ENCODE measurements around the gene SARNP. TPM values are rescaled to one million over a fixed set of nuclear protein-coding genes. Genes with fewer than 3 reads are reported as not detected.

Gene SARNP
- total RNA-seq, 1 donor from 2014 or later, result 75.1 TPM

- H3K4me1 Mint-ChIP-seq (ENCODE audit: low read depth), result peaks cover 34% of the 10 kb centered on the region
- DNase-seq (ENCODE audit: low spot score), result no peak
- peak overlapping the region; percentile 91 for H3K4me3 Mint-ChIP-seq
- H3K27me3 Mint-ChIP-seq (ENCODE audit: insufficient read depth), result peaks cover 22% of the 10 kb centered on the region
- no peaks in the 10 kb centered on the region for H3K36me3 Mint-ChIP-seq (ENCODE audit: low read depth)
- peak overlapping the region; percentile 64 for H3K27ac Mint-ChIP-seq
- intact Hi-C loops (cut with micrococcal nuclease), result loop anchor here (10.0 kb wide), 1 partner anchor 1150 kb away; no protein-coding TSS in a partner anchor
- no peaks in the 10 kb centered on the region for H3K9me3 Mint-ChIP-seq
These were observed 102.3 kb downstream of the SARNP start for GRCh38 chr12:55715169-55715764.

GRCh38 chr12:55713721-55714120 lies 103.8 kb downstream of the SARNP start:
- no peaks in the 10 kb centered on the region for H3K9me3 Mint-ChIP-seq
- H3K27me3 Mint-ChIP-seq (ENCODE audit: insufficient read depth), result peaks cover 36% of the 10 kb centered on the region
- intact Hi-C loops (cut with micrococcal nuclease), result loop anchor here (10.0 kb wide), 1 partner anchor 1149 kb away; no protein-coding TSS in a partner anchor
- no peak overlapping the region for H3K4me3 Mint-ChIP-seq
- no peak overlapping the region for H3K27ac Mint-ChIP-seq
- no peak for DNase-seq (ENCODE audit: low spot score)
- H3K4me1 Mint-ChIP-seq (ENCODE audit: low read depth), result peaks cover 38% of the 10 kb centered on the region
- no peaks in the 10 kb centered on the region for H3K36me3 Mint-ChIP-seq (ENCODE audit: low read depth)

- peaks cover 44% of the 10 kb centered on the region for H3K27me3 Mint-ChIP-seq (ENCODE audit: insufficient read depth)
- no peak for DNase-seq (ENCODE audit: low spot score)
- H3K4me1 Mint-ChIP-seq (ENCODE audit: low read depth), result peaks cover 38% of the 10 kb centered on the region
- no peaks in the 10 kb centered on the region for H3K9me3 Mint-ChIP-seq
- no peak overlapping the region for H3K27ac Mint-ChIP-seq
- no peak overlapping the region for H3K4me3 Mint-ChIP-seq
- H3K36me3 Mint-ChIP-seq (ENCODE audit: low read depth), result no peaks in the 10 kb centered on the region
- intact Hi-C loops (cut with micrococcal nuclease), result loop anchor here (10.0 kb wide), 1 partner anchor 1148 kb away; no protein-coding TSS in a partner anchor
These were observed 104.7 kb downstream of the SARNP start for GRCh38 chr12:55712700-55713415.

DNA sequence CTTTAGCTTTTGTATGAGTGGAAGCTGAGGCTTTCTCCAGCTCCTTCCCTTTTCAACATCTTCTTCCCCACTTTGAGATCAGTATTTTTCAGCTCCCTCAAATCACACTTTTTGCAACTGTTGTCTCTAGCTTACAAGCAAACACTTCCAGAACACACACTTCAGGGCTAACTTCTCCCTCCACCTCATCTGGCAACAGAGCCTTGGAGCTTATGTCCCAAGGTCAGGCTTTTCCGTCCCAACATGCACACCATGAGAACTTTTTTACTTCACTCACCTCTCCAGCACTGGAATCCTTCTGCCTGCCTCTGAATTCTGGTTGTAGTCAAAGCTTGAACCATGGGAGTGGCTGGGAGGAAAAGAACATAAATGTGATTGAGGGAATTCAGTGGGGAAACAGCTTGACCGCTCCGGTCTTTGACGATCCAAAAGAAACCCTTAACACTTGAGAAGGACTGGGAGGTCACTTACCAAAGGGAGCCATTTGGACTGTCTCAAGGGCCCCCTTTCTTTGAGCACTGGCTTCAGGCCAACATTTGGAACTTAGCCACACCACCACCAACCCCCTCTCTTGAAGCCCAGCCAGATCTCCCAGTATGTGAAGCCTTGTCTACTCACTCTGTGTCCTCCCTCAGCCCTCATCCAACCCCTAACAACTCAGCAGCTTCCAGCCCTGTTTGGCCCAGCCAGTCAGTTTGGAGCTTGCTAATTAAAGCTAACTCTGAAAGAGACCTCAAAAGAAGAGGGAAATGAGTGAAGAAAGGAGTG lies 105.6 kb downstream of the SARNP start:
- Mint-ChIP-seq H3K9me3 (no peaks in the 10 kb centered on the region), H3K4me1 (ENCODE audit: low read depth) (peaks cover 33% of the 10 kb centered on the region), H3K36me3 (ENCODE audit: low read depth) (no peaks in the 10 kb centered on the region), H3K27me3 (ENCODE audit: insufficient read depth) (peaks cover 48% of the 10 kb centered on the region), H3K4me3 (no peak overlapping the region), H3K27ac (no peak overlapping the region)
- intact Hi-C loops (cut with micrococcal nuclease), result loop anchor here (10.0 kb wide), 1 partner anchor 1147 kb away; no protein-coding TSS in a partner anchor
- DNase-seq (ENCODE audit: low spot score), result no peak

- Mint-ChIP-seq H3K9me3 (no peaks in the 10 kb centered on the region), H3K4me3 (peak overlapping the region; percentile 78), H3K27ac (no peak overlapping the region), H3K36me3 (ENCODE audit: low read depth) (no peaks in the 10 kb centered on the region), H3K4me1 (ENCODE audit: low read depth) (peaks cover 21% of the 10 kb centered on the region), H3K27me3 (ENCODE audit: insufficient read depth) (peaks cover 62% of the 10 kb centered on the region)
- DNase-seq (ENCODE audit: low spot score), result no peak
- intact Hi-C loops (cut with micrococcal nuclease), result loop anchor here (1.0 kb wide), 1 partner anchor 8 kb away; the partner anchor contains the start of gene BLOC1S1
These were observed 108.8 kb downstream of the SARNP start for GRCh38 chr12:55708695-55709233.

DNA sequence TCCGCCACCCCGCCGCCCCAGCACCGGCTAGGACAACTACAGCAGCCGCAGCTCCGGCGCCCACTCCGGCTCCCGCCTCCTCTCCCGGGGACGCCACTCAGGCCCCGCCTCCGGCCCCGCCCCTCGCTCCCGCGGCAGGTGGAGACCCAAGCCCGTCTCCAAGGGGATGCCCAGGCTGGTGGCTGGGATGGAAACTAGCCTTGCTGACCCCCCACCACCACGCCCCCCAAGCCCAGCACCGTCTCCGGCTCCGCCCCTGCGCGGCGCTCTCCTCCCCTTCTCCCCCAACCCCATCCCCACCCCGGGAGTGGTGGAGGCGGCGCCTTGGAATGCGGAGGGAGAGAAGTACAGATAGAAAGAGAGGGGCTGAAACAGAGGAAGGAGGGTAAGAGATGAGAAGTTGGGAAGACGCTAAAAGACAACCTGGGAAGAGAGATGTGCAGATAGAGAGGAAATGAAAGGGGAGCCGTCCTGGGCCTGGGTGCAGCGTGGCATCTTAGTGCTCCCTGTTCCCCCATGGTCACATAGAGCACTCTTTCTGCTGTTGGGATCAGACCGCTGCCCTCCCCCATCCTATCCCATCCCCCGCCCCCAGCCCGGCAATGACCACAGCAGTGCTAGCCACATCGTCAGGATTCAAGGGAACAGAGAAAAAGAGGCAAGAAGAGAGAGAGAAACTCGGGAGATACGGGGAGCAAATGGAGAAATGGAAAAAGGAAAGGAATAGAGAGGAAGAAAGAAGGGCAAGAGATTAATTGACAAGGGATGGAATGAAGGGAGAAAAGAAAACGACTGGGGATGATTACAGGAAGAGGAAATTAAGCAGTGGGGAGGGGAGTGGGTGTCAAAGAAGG lies 109.5 kb downstream of the SARNP start, which contains the start of gene ITGA7:
Gene ITGA7 (minus strand): TSS at position 64 of the 854 bp plus-strand sequence. CDS start 222 bp downstream, outside the sequence.
- Mint-ChIP-seq H3K36me3 (ENCODE audit: low read depth) (no peaks in the 10 kb centered on the region), H3K4me3 (peak within 1 kb of the TSS; percentile 78), H3K27me3 (ENCODE audit: insufficient read depth) (peaks cover 61% of the 10 kb centered on the region), H3K27ac (no peak within 1 kb of the TSS), H3K9me3 (no peaks in the 10 kb centered on the region), H3K4me1 (ENCODE audit: low read depth) (peaks cover 21% of the 10 kb centered on the region)
- DNase-seq (ENCODE audit: low spot score), result peak; percentile 53
- intact Hi-C loops (cut with micrococcal nuclease), result loop anchor here (1.0 kb wide), 1 partner anchor 8 kb away; the partner anchor contains the start of gene BLOC1S1

Other genes starting within 250 kb of the SARNP start
- not detected in 2 replicates for gene OR2AP1, start 245.3 kb downstream of the SARNP start, total RNA-seq
- gene OR10P1, start 180.8 kb downstream of the SARNP start, total RNA-seq, result not detected in 2 replicates
- 0.88 and 1.1 TPM in 2 replicates for gene ITGA7, start 109.8 kb downstream of the SARNP start, total RNA-seq
- 62.5 and 64.8 TPM in 2 replicates for gene BLOC1S1, start 101.7 kb downstream of the SARNP start, total RNA-seq
- 4.2 and 6.7 TPM in 2 replicates for gene RDH5, start 97.3 kb downstream of the SARNP start, total RNA-seq
- gene CD63, start 88.7 kb downstream of the SARNP start, total RNA-seq, result 183 and 198 TPM in 2 replicates
- gene GDF11, start 74.6 kb downstream of the SARNP start, total RNA-seq, result 14.2 and 15.2 TPM in 2 replicates
- gene ORMDL2, start 317 bp upstream of the SARNP start, total RNA-seq, result 58.9 and 61.2 TPM in 2 replicates
- 43.5 and 45.0 TPM in 2 replicates for gene DNAJC14, start 11.9 kb upstream of the SARNP start, total RNA-seq
- not detected in 2 replicates for gene MMP19, start 25.2 kb upstream of the SARNP start, total RNA-seq
- gene PYM1, start 110.2 kb upstream of the SARNP start, total RNA-seq, result 38.8 and 40.5 TPM in 2 replicates
- 352 and 379 TPM in 2 replicates for gene DGKA, start 113.4 kb upstream of the SARNP start, total RNA-seq
- gene PMEL, start 148.3 kb upstream of the SARNP start, total RNA-seq, result 0.29 TPM in 1 of 2 replicates, not detected in the other
- gene CDK2, start 149.1 kb upstream of the SARNP start, total RNA-seq, result 93.5 and 109 TPM in 2 replicates
- 42.6 and 47.0 TPM in 2 replicates for gene RAB5B, start 156.4 kb upstream of the SARNP start, total RNA-seq
- gene SUOX, start 179.6 kb upstream of the SARNP start, total RNA-seq, result 12.0 and 12.9 TPM in 2 replicates
- gene IKZF4, start 203.3 kb upstream of the SARNP start, total RNA-seq, result 31.9 and 35.7 TPM in 2 replicates
- gene RPS26, start 224.2 kb upstream of the SARNP start, total RNA-seq, result 35.4 and 38.2 TPM in 2 replicates

All from activated T-helper 1 cell treated with anti-CD3 and anti-CD28 coated beads, Interleukin-12 subunit alpha, Interleukin-12 subunit beta, Interleukin-2, Interleukin-4 antibody, amounts not matched to agents 30 ng/mL and 10 ng/mL and 1 ng/mL, durations not matched to agents 14 hours and 24 hours and 36 hours (primary cell).